HEK293 (cell line): ENCODE data around the gene FBXO17.
A peak's percentile ranks its signal among the peaks of the same experiment; 100 is the strongest.

ENCODE experiments used
- GFI1B ChIP-seq: fragments of 450-650 bp; formaldehyde crosslinking; IDR thresholded peaks from 2 replicates; pipeline ENCODE4 v1.5.1; 2016; ENCODE audit warnings: missing biosample characterization, missing genetic modification characterization
- HOXA7 ChIP-seq: sonication (generic); formaldehyde crosslinking; IDR thresholded peaks from 2 replicates; pipeline ENCODE4 v1.8.1; 2022; ENCODE audit warnings: missing genetic modification reagents, borderline replicate concordance
- REPIN1 ChIP-seq: fragments of 450-650 bp; formaldehyde crosslinking; IDR thresholded peaks from 2 replicates; pipeline ENCODE4 v1.5.1; 2017; ENCODE audit warnings: missing biosample characterization, missing genetic modification characterization, low read depth
- SETDB1 ChIP-seq: IDR thresholded peaks from one replicate; pipeline ENCODE4 v1.6.1; 2017; ENCODE audit warnings: mild to moderate bottlenecking, low read length, moderate library complexity, mixed read lengths; ENCODE audit not compliant: insufficient read length
- ZNF112 ChIP-seq: fragments of 450-650 bp; formaldehyde crosslinking; IDR thresholded peaks from 2 replicates; pipeline ENCODE4 v1.5.0; 2017; ENCODE audit warnings: missing biosample characterization, missing genetic modification characterization
- ZNF16 ChIP-seq: fragments of 450-650 bp; formaldehyde crosslinking; IDR thresholded peaks from 2 replicates; pipeline ENCODE4 v1.5.1; 2016; ENCODE audit warnings: low read depth, missing biosample characterization, missing genetic modification characterization
- ZNF184 ChIP-seq: fragments of 450-650 bp; IDR thresholded peaks from 2 replicates; pipeline ENCODE4 v1.5.1; 2018; ENCODE audit warnings: missing biosample characterization, mild to moderate bottlenecking, missing genetic modification characterization
- ZNF221 ChIP-seq: fragments of 450-650 bp; formaldehyde crosslinking; IDR thresholded peaks from 2 replicates; pipeline ENCODE4 v1.5.1; 2017; ENCODE audit warnings: missing biosample characterization, missing genetic modification characterization, borderline replicate concordance
- ZNF302 ChIP-seq: fragments of 450-650 bp; formaldehyde crosslinking; IDR thresholded peaks from 2 replicates; pipeline ENCODE4 v1.5.1; 2016; ENCODE audit warnings: missing biosample characterization, missing genetic modification characterization, low read depth
- ZNF391 ChIP-seq: fragments of 450-650 bp; formaldehyde crosslinking; IDR thresholded peaks from 2 replicates; pipeline ENCODE4 v1.5.1; 2016; ENCODE audit warnings: low read depth, missing biosample characterization, missing genetic modification characterization, borderline replicate concordance
- ZNF510 ChIP-seq: fragments of 450-650 bp; formaldehyde crosslinking; IDR thresholded peaks from 2 replicates; pipeline ENCODE4 v1.5.1; 2018; ENCODE audit warnings: mild to moderate bottlenecking, missing genetic modification characterization, missing biosample characterization; ENCODE audit not compliant: insufficient replicate concordance
- ZNF529 ChIP-seq: fragments of 450-650 bp; formaldehyde crosslinking; IDR thresholded peaks from 2 replicates; pipeline ENCODE4 v1.5.1; 2017; ENCODE audit warnings: missing genetic modification characterization, missing biosample characterization; ENCODE audit not compliant: insufficient replicate concordance
- ZNF555 ChIP-seq: fragments of 450-650 bp; formaldehyde crosslinking; conservative IDR thresholded peaks from 2 replicates; pipeline ENCODE4 v1.5.1; 2017; ENCODE audit warnings: missing biosample characterization, mild to moderate bottlenecking, missing genetic modification characterization, inconsistent platforms
- ZNF558 ChIP-seq: fragments of 450-650 bp; formaldehyde crosslinking; IDR thresholded peaks from 2 replicates; pipeline ENCODE4 v1.5.1; 2016; ENCODE audit warnings: missing biosample characterization, missing genetic modification characterization
- ZNF561 ChIP-seq: fragments of 450-650 bp; IDR thresholded peaks from 2 replicates; pipeline ENCODE4 v1.5.1; 2018; ENCODE audit warnings: missing biosample characterization, missing genetic modification characterization, borderline replicate concordance
- ZNF610 ChIP-seq: fragments of 450-650 bp; formaldehyde crosslinking; IDR thresholded peaks from 2 replicates; pipeline ENCODE4 v1.5.1; 2016; ENCODE audit warnings: missing biosample characterization, missing genetic modification characterization, borderline replicate concordance
- ZNF629 ChIP-seq: fragments of 450-650 bp; formaldehyde crosslinking; IDR thresholded peaks from 2 replicates; pipeline ENCODE4 v1.5.1; 2017; ENCODE audit warnings: missing biosample characterization, missing genetic modification characterization
- ZNF654 ChIP-seq: fragments of 450-650 bp; formaldehyde crosslinking; IDR thresholded peaks from 2 replicates; pipeline ENCODE4 v1.5.1; 2016; ENCODE audit warnings: low read depth, missing biosample characterization, missing genetic modification characterization
- ZNF677 ChIP-seq: fragments of 450-650 bp; IDR thresholded peaks from 2 replicates; pipeline ENCODE4 v1.5.0; 2018; ENCODE audit warnings: missing biosample characterization, mild to moderate bottlenecking, missing genetic modification characterization, moderate library complexity
- ZNF701 ChIP-seq: fragments of 450-650 bp; formaldehyde crosslinking; IDR thresholded peaks from 2 replicates; pipeline ENCODE4 v1.5.1; 2016; ENCODE audit warnings: missing biosample characterization, missing genetic modification characterization
- ZNF791 ChIP-seq: fragments of 450-650 bp; formaldehyde crosslinking; IDR thresholded peaks from 2 replicates; pipeline ENCODE4 v1.5.1; 2016; ENCODE audit warnings: missing biosample characterization, missing genetic modification characterization
- ZNF837 ChIP-seq: fragments of 450-650 bp; formaldehyde crosslinking; IDR thresholded peaks from 2 replicates; pipeline ENCODE4 v1.5.1; 2016; ENCODE audit warnings: missing biosample characterization, missing genetic modification characterization
- ZSCAN16 ChIP-seq: fragments of 450-650 bp; formaldehyde crosslinking; IDR thresholded peaks from 2 replicates; pipeline ENCODE4 v1.5.1; 2016; ENCODE audit warnings: missing biosample characterization, missing genetic modification characterization
- TF ChIP-seq, protein P1 (sequence below): fragments of 450-650 bp; formaldehyde crosslinking; IDR thresholded peaks from 2 replicates; pipeline ENCODE4 v1.5.1; 2016; ENCODE audit warnings: missing biosample characterization, missing genetic modification characterization
- TF ChIP-seq, protein P2 (sequence below): fragments of 450-650 bp; formaldehyde crosslinking; IDR thresholded peaks from 2 replicates; pipeline ENCODE4 v1.5.1; 2016; ENCODE audit warnings: missing biosample characterization, missing genetic modification characterization
- TF ChIP-seq, protein P3 (sequence below): fragments of 450-650 bp; formaldehyde crosslinking; conservative IDR thresholded peaks from 2 replicates; pipeline ENCODE4 v1.5.1; 2016; ENCODE audit warnings: low read depth, missing biosample characterization, missing genetic modification characterization

FBXO17 gene

DNA sequence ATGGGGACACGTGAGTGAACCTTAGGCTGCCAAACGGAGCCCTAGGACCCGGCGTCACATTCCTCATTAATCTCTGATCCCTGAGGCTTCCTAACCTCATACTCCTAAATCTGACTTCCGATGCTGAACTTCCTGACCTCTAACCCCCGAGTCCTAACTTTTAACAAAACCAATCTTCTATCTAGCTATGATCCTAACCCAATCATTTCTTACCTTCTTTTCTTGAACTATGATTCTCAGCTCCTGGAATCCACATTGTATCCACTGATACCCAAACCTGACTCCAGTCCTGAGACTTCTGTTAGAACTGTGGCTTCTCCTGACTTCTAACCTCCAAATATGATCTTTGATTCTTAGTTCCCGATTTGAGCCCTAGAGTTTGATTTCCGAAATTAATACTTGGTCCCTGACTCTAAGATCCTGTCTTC is 75.3 kb downstream of the FBXO17 start (continued):
- TF ChIP-seq, protein P1, sequence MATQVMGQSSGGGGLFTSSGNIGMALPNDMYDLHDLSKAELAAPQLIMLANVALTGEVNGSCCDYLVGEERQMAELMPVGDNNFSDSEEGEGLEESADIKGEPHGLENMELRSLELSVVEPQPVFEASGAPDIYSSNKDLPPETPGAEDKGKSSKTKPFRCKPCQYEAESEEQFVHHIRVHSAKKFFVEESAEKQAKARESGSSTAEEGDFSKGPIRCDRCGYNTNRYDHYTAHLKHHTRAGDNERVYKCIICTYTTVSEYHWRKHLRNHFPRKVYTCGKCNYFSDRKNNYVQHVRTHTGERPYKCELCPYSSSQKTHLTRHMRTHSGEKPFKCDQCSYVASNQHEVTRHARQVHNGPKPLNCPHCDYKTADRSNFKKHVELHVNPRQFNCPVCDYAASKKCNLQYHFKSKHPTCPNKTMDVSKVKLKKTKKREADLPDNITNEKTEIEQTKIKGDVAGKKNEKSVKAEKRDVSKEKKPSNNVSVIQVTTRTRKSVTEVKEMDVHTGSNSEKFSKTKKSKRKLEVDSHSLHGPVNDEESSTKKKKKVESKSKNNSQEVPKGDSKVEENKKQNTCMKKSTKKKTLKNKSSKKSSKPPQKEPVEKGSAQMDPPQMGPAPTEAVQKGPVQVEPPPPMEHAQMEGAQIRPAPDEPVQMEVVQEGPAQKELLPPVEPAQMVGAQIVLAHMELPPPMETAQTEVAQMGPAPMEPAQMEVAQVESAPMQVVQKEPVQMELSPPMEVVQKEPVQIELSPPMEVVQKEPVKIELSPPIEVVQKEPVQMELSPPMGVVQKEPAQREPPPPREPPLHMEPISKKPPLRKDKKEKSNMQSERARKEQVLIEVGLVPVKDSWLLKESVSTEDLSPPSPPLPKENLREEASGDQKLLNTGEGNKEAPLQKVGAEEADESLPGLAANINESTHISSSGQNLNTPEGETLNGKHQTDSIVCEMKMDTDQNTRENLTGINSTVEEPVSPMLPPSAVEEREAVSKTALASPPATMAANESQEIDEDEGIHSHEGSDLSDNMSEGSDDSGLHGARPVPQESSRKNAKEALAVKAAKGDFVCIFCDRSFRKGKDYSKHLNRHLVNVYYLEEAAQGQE (tag by site-specific recombination) = no peak
- TF ChIP-seq SETDB1 (no peak), ZSCAN16 (tag by site-specific recombination) (no peak), ZNF112 (tag by site-specific recombination) (no peak), ZNF654 (no peak), HOXA7 (CRISPR knock-in tag) (no peak), ZNF610 (tag by site-specific recombination) (no peak), ZNF184 (tag by site-specific recombination) (no peak), ZNF558 (tag by site-specific recombination) (no peak; the same call in 1 of the 2 replicates), ZNF561 (tag by site-specific recombination) (no peak), REPIN1 (tag by site-specific recombination) (no peak), ZNF629 (tag by site-specific recombination) (no peak), ZNF16 (tag by site-specific recombination) (no peak; the same call in 1 of the 2 replicates), ZNF791 (no peak), ZNF677 (tag by site-specific recombination) (no peak), GFI1B (tag by site-specific recombination) (0 out of 2 replicates have a peak, but pooled peaks have one; percentile 37), ZNF529 (tag by site-specific recombination) (no peak), ZNF391 (tag by site-specific recombination) (no peak; the same call in 1 of the 2 replicates), ZNF555 (tag by site-specific recombination) (no peak), ZNF221 (no peak), ZNF701 (tag by site-specific recombination) (no peak), ZNF837 (no peak), ZNF510 (no peak), ZNF302 (tag by site-specific recombination) (no peak)
- TF ChIP-seq, protein P2, sequence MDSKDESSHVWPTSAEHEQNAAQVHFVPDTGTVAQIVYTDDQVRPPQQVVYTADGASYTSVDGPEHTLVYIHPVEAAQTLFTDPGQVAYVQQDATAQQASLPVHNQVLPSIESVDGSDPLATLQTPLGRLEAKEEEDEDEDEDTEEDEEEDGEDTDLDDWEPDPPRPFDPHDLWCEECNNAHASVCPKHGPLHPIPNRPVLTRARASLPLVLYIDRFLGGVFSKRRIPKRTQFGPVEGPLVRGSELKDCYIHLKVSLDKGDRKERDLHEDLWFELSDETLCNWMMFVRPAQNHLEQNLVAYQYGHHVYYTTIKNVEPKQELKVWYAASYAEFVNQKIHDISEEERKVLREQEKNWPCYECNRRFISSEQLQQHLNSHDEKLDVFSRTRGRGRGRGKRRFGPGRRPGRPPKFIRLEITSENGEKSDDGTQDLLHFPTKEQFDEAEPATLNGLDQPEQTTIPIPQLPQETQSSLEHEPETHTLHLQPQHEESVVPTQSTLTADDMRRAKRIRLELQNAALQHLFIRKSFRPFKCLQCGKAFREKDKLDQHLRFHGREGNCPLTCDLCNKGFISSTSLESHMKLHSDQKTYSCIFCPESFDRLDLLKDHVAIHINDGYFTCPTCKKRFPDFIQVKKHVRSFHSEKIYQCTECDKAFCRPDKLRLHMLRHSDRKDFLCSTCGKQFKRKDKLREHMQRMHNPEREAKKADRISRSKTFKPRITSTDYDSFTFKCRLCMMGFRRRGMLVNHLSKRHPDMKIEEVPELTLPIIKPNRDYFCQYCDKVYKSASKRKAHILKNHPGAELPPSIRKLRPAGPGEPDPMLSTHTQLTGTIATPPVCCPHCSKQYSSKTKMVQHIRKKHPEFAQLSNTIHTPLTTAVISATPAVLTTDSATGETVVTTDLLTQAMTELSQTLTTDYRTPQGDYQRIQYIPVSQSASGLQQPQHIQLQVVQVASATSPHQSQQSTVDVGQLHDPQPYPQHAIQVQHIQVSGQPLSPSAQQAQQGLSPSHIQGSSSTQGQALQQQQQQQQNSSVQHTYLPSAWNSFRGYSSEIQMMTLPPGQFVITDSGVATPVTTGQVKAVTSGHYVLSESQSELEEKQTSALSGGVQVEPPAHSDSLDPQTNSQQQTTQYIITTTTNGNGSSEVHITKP = no peak
- TF ChIP-seq, protein P3, sequence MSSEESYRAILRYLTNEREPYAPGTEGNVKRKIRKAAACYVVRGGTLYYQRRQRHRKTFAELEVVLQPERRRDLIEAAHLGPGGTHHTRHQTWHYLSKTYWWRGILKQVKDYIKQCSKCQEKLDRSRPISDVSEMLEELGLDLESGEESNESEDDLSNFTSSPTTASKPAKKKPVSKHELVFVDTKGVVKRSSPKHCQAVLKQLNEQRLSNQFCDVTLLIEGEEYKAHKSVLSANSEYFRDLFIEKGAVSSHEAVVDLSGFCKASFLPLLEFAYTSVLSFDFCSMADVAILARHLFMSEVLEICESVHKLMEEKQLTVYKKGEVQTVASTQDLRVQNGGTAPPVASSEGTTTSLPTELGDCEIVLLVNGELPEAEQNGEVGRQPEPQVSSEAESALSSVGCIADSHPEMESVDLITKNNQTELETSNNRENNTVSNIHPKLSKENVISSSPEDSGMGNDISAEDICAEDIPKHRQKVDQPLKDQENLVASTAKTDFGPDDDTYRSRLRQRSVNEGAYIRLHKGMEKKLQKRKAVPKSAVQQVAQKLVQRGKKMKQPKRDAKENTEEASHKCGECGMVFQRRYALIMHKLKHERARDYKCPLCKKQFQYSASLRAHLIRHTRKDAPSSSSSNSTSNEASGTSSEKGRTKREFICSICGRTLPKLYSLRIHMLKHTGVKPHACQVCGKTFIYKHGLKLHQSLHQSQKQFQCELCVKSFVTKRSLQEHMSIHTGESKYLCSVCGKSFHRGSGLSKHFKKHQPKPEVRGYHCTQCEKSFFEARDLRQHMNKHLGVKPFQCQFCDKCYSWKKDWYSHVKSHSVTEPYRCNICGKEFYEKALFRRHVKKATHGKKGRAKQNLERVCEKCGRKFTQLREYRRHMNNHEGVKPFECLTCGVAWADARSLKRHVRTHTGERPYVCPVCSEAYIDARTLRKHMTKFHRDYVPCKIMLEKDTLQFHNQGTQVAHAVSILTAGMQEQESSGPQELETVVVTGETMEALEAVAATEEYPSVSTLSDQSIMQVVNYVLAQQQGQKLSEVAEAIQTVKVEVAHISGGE (tag by site-specific recombination) = no peak
